Frontal cortex (tissue), 4 donors: ENCODE results near the gene GTSE1. TPM values are rescaled to one million over a fixed set of nuclear protein-coding genes. Genes with fewer than 3 reads are reported as not detected.
"Not testable (repeated sequence)": the region's sequence is repeated elsewhere in the genome, so short reads cannot be mapped to it uniquely, and the experiment has no call there.

Experiments
- DNase-seq, 2 donors: peaks; one replicate each; pipeline ENCODE4 v3.0.0; 2012; ENCODE audit warnings: low spot score in 2 of 2
- FAIRE-seq: peaks from 2 replicates; lab custom pipeline; 2012; peaks lifted over from hg19 to GRCh38; lab: Jason Lieb, UNC
- total RNA-seq: library from RNA; depleted of rRNA; stranded (reverse); fragments of >200 nt; gene quantifications from one replicate; pipeline ENCODE4 v1.2.3, GENCODE V29; 2014
- donor health status: control.
- donor health status: control.
- donor health status: control.

Gene GTSE1
- total RNA-seq, 1 donor from 2014 or later = 1.6 TPM

DNA sequence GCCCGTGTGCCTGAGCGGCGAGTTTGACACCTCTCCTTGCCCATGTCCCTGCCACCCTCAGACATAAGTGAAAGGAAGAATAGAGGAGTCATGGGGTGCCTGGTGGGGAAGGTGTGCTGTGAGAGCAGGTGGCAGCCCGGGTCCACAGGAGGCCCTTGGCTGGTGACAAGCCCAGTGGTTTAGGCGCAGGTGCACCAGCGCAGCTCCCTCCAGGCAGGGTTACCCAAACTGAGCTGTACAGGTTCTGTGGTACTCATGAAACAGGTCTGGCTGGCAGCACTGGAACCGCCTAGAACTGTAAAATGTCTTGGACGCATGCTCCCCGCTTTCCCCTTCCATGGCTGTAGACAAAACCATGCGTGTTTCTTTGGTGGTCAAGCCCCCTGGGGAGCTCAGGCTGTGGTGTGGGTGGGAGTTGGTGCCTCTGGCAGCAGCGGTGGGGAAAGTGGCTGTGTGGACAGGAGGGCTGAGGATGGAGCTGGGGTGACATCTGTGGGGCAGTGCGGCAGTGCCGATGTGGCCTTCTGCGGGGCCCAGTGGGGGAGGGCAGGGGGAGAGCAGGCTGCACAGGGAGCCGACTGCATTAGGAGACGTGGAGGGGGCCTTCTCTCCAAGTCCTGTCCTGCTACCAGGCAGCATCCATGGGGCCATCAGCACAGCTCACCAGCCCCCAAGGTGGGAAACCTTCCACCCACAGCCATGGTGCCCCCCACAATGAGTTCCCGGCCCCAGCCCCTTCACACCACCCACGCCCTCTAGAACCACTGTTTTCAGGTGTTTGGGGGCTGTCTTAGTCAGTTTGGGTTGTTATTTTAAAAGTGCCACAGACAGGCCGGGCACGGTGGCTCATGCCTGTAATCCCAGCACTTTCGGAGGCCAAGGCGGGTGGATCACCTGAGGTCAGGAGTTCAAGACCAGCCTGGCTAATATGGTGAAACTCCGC lies 5.6 kb upstream of the GTSE1 start:
- FAIRE-seq = no peak
- no peak for DNase-seq

DNA sequence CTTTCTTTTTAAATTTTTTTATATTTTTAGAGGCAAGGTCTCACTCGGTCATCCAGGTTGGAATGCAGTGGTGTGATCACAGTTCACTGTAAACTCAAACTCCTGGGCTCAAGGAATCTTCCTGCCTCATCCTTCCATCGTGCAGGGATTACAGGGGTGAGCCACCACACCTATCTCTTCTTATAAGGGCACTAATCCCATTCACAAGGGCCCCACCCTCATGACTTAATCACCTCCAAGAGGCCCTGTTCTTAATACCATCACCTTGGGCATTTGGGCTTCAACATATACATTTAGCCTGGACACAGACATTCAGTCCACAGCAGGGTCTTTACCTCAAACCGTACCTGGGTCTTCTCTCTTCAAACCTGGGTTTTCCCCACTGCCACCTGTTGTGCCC lies 4.5 kb upstream of the GTSE1 start:
- DNase-seq (no peak), FAIRE-seq (no peak)

DNA sequence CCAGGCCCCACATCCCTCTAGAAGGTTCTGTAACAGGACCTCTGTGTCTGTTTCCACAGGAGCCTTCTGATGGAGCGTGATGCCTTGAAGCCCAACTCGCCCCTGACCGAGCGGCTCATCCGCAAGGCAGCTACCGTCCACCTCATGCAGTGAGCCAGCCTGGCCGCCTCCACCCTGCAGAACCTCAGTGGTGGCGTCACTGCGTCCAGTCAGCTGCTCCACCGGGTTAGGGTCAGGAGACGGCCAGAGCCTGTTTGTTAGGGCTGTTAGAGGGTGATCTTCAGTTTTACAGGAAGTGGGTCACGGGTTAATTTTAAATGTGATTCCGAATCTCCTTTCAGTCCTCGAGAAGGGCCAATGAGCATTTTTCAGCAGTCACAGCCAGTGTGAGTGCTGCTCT lies 3.9 kb upstream of the GTSE1 start:
- DNase-seq (no peak), FAIRE-seq (no peak)

DNA sequence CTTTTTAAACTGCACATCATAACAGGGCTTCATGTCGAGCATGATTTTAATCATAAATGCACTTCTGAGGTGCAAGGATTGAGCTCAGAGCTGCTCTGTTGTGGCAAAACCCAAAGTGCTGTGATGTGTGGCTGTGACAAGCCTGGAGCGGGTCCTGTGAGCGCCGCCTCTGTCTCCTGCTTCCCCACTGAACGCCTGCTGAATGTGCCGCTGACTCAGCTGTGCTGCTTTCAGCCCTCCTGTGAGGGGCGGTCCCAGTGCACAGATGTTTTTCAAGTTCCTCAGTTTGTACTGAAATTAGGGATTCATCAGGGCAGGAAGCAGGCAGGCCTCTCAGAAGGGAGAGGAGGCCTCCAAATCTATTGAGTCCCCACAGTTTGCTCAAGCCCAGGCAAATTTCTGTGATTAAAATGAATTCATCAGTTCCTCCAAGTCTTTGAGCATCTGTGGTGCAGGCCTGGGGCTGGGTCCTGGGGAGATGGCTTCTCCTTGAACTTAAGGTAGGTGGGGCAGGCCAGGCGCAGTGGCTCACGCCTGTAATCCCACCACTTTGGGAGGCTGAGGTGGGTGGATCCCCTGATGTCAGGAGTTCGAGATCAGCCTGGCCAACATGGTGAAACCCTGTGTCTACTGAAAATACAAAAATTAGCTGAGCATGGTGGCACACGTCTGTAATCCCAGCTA lies 3.0 kb upstream of the GTSE1 start:
- DNase-seq (peak; percentile 57 to 64), FAIRE-seq (no peak)

DNA sequence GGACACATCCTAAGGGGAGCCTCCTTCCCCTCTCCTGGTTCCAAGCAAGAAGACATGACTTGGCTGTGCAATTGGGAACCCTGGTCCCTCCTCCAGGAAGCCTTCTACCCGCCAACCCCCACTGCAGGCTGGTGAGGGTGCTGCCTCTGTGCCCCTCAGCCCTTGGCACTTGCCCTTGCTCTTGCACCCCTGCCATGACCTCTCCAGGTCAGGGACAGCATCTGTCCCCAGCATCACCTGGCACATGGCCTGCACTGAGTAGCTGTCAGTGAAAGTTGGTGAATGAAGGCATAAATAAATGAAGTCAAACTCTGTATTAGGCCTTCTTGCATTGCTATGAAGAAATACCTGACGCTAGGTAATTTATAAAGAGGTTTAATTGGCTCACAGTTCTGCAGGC lies 1.9 kb upstream of the GTSE1 start:
- DNase-seq = no peak
- FAIRE-seq = no peak

DNA sequence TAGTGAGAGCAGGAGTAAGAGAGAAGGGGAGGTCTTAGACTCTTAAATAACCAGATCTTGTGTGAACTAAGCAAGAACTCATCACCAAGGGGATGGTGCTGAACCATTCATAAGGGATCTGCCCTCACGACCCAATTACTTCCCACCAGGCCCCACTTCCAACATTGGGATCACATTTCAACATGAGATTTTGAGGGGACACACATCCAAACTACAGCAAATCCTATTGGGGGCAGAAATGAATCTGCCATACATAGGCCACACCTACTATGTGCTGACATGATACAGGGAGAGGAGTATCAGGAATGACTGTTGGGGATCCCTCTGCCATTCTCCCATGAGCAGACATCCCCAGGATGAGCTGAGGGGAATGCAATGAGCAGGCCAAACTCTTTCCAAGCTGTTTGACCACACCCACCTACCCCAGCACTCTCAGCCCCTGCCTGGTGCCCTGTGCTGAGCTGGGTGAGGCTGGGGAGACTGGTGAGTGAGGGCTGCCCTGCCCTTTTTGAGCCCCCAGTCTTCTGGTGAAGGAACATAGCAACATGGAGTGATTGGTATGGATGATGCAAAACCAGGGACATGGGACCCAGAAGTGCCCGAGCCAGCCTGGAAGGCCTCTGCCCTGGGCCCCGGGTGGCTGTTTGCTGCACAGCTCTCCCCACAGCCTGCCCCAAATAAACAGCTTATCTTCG lies 1.2 kb upstream of the GTSE1 start:
- FAIRE-seq (no peak), DNase-seq (no peak)

DNA sequence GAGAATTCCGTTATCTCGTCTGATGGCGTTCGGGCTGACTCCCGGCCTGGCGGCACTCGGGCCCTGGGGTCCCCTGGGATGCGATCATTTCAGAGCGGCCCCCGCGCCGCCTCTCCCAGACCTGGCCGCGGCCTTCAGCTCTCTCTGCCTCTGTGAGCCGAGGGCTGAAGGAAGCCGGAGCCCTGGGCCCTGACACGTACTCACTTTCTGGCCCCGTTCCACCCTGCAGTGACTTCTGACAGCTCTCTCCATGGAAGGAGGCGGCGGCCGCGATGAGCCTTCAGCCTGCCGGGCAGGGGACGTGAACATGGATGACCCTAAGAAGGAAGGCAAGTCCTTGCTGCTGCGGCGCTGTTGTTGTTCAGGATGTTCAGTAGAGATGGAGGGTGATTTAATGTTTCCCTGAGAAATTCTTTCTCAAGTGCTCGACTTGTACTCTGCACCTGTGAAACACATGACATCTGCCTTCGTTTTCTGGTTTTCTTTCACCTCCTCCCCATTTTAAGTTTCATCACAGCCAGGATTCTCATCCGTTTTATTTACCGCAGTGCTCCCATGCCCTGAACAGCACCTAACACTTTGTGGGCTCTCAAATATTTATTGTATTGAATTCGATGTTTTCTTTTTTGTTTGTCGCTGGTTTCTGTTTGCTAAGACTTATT lies 612 bp downstream of the GTSE1 start:
- DNase-seq (no peak), FAIRE-seq (no peak)

DNA sequence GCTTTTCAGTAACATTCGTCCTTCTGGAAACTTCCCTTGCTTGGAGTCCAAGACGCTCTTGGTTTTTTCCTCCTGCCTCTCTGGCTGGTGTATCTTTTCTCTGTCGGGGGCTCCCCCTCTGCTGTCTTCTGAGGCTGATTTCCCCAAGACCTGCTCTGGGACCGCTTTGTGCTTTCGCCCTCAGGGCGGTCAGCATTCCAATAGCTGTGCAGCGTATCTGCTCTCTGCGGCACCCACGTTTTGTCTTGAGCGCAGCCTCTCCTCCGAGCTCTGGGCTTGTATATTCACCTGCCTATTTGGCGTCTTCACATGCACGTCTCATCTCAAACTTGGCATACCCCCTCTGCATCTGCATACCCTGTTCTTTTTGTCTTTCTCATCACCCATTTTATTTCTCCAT lies 2.4 kb downstream of the GTSE1 start:
- no peak for FAIRE-seq
- no peak for DNase-seq

DNA sequence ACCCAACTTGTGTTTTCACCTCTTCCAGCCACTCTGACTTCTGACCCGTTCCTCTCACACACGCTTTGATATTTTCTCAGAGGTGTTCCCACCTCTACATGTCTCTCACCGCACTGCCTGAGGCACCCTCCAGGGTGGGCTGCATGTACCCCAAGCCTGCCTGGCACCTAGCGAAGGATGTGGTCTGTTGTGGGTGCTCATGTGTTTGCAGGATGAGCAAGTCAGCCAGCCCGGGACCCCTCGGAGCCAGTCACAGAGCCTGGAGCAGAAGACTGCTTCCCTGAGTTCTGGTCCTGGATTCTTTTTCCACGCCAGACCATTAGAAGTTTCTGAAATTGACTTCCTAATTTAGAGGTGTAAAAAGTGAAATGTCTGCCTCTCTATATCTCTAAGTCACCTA lies 3.8 kb downstream of the GTSE1 start:
- FAIRE-seq (no peak), DNase-seq (no peak)

DNA sequence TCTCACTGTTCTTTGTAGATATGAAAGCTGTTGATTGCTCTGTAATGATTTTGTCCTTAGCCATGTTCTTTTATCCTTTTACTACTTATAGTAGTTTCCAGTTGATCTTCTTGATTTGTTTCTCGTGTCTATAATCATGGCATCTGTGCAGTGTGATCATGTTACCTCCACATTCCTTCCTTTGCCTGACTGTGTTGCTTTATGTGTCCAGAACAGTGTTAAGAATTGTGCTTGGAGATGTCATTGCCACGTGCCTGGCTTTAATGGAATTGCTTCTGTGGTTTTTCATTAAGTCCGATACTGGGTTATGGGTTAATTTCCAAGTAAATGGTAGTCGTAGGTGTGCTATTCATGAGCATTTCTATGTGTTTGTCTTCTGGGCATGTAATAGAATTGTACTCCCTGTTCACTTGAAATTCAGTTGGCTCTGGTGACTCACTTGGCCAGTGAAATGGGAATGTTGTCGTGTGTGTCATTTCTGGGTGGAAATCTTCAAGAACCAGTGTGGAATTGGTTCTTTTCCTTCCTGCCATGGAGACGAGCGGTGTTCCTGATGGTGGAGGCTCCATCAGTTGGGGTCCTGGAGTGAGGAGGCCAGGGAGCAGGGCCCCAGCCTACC lies 6.8 kb downstream of the GTSE1 start:
- DNase-seq = no peak
- no peak for FAIRE-seq

DNA sequence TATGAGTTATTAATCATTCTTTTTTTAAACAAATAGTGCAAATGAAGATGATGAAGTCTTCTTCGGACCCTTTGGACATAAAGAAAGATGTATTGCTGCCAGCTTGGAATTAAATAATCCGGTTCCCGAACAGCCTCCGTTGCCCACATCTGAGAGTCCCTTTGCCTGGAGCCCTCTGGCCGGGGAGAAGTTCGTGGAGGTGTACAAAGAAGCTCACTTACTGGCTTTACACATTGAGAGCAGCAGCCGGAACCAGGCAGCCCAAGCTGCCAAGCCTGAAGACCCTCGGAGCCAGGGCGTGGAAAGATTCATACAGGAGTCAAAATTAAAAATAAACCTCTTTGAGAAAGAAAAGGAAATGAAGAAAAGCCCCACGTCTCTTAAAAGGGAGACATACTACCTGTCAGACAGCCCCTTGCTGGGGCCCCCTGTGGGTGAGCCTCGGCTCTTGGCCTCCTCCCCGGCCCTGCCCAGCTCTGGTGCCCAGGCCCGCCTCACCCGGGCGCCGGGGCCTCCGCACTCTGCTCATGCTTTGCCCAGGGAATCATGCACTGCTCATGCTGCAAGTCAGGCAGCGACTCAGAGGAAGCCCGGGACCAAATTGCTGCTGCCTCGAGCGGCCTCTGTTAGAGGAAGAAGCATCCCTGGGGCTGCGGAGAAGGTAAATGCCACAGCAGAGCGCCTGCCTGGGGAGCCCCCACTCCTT lies 11.8 kb downstream of the GTSE1 start:
- no peak for FAIRE-seq
- DNase-seq = no peak

DNA sequence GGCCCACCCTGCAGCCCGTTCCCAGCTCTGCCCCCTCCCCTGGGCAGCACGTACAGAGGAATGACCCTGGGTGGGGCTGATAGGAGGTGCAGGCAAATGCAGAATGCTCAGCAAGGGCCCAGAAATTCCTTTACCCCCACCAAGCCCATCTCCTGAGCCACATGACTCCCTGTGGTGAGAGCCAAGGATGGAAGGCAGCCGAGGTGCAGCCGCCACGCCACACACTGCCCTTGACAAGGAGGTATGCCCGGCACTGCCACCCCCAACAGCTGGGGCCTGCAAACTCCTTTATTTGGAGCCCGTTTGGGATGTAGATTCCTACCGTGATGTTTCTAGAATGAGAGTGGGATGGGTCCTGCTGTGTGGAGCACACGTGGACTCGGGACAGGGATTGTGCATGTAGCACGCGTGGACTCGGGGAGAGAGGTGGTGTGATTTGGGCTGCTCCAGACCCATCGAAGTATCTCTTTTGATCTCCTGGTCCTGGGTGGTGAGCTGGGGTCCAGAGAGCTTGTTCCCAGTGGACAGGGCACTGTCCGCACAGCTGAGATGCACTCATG lies 12.9 kb downstream of the GTSE1 start:
- FAIRE-seq (no peak), DNase-seq (no peak)

DNA sequence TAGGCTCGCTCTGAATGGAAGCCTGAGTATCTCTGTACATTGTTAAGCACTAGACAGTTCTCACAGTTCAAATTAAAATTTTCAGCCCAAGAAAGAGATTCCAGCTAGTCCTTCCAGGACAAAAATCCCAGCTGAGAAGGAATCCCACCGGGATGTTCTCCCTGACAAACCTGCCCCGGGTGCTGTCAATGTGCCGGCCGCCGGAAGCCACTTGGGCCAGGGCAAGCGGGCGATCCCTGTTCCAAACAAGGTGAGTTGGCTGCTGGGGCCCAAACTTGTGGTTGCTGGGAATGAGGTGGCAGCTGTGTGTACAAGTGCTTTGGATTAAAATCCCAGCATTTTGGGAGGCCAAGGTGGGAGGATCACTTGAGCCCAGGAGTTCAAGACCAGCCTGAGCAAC lies 15.4 kb downstream of the GTSE1 start:
- FAIRE-seq (no peak), DNase-seq (no peak)

DNA sequence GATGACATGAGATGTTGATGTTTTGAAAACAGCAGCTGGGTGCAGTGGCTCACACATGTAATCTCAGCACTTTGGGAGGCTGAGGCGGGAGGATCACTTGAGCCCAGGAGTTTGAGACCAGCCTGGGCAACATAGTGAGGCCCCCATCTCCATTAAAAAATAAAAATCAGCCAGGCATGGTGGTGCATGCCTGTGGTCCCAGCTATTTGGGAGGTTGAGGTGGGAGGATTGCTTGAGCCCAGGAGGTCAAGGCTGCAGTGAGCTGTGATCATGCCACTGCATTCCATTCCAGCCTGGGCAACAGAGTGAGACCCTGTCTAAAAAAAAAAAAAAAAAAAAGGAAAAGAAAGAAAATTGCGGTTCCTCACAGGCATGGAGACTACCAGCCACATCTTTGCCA lies 16.2 kb downstream of the GTSE1 start:
- FAIRE-seq, DNase-seq: not testable (repeated sequence)

DNA sequence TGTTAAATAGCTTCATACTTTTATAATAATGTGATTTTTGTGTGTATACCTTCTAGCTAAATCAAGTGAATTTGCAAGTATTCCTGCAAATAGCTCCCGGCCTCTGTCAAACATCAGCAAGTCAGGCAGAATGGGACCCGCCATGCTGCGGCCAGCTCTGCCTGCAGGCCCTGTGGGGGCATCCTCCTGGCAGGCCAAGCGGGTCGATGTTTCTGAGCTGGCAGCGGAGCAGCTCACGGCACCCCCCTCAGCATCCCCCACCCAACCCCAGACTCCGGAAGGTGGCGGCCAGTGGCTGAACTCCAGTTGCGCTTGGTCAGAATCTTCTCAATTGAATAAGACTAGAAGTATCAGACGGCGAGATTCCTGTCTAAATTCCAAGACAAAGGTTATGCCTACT lies 19.3 kb downstream of the GTSE1 start:
- FAIRE-seq = no peak
- DNase-seq = no peak

DNA sequence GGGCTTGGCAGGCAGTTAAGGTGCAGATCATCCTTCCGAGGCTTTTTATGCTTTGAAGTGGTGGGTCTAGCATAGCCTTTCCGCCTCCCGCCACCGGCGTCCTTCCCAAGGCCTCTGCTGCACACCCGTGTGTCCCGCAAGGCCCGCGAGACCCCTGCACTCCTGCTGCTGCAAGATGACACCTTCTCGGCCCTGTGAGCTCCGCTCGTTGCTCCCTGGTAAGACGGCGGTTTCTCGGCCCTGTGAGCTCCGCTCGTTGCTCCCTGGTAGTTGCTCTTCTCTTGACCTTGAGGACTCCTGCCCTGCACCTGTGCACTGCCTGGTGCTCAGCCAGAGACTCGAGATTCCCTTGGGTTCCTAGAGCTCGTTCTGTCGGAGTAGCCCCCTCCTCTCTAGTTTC lies 21.0 kb downstream of the GTSE1 start:
- no peak for FAIRE-seq
- DNase-seq = no peak

DNA sequence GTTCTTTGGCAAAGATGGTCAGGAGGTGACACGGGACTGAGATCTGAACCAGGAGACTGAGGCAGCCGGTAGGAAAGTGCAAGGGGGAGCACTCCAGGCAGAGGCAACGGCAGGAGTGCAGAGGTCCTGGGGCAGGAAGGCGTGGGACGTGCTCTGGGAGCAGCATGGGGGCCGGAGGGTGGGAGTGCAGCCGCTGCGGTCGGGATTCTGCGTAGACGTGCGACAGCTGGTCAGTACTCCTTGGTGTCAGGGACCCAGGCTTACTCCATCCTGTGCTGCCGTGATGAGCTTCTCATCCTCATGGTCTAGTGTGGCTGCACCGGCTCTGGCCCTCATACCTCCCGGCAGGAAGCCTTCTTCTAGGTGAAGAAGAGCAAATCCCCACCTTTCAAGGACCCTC lies 21.9 kb downstream of the GTSE1 start:
- DNase-seq (no peak), FAIRE-seq (no peak)

DNA sequence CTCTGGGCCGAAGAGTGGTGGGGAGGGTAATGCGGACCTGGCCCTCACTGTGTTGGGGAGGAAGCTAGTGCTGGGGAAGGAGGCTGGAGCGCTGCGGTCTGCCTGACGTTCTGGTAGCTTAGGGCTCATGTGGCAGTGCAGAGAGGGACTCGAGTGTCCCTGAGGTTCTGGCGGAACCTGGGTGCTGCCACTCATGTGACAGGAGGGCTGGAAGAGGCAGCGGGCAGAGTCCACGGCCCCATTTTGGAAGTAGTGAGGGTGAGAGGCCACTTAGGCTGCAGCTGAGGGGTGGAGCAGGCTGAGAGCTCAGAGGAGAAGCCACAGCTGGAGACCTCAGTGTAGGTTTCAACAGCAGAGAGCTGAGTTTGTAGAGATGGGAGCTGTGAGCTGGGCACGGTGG lies 22.6 kb downstream of the GTSE1 start:
- DNase-seq (no peak), FAIRE-seq (no peak)

DNA sequence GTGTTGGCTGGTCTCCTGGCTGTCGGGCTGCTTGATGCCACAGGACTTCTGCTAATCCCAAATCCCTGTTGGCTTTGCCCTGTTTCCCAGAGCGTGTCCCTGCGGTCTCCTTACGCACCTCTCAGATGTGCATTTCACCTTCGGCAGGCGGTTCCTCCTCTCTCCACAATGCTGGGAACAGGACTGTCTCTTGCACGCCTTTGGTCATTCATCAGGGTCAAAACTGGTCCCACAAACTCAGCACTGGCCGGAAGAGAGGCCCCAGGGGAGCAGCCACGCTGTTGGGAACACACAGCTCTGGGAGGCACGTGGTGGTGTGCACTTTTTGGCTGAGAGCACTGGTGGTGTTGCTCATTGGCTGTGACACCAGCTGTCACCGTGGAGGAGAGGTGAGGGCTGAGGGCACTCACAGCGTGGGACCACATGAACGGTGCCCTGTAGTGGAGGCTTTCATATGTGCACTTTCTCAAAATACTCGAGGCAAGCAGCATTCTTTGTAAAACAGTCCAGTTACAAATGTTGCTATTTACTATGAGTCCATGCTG lies 23.6 kb downstream of the GTSE1 start:
- DNase-seq = no peak
- no peak for FAIRE-seq
